C1 segment of cervical spinal cord (tissue), 14 donors: ENCODE results near the gene SRRM2.
A peak's percentile ranks its signal among the peaks of the same experiment; 100 is the strongest.
"Not testable (repeated sequence)": the region's sequence is repeated elsewhere in the genome, so short reads cannot be mapped to it uniquely, and the experiment has no call there.

ENCODE experiments used
- DNase-seq, 14 donors: peaks; one replicate each; lab custom pipeline; 2025; lab: John Stamatoyannopoulos, UW

The SRRM2 gene

DNA sequence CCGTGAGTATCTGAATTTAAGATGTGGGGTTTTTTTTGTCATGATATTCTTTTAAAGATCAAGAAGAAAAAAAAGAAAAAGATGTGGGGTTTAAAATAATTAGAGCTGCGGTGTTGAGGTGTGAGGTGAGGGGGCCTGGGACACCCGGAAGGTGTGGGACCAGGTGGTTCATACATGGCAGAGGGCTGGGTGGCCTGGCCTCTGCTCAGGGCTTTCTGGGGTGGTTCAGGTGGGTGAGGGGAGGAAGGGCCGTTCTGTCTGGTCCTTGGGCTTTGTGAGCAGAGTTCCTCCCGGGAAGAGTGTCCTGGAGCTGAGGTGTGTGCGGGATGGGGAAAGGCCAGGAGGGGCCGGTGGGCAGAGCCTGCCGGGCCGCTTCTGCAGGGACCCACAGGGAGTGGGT, 37.4 kb upstream of the SRRM2 start:
- DNase-seq = no peak

DNA sequence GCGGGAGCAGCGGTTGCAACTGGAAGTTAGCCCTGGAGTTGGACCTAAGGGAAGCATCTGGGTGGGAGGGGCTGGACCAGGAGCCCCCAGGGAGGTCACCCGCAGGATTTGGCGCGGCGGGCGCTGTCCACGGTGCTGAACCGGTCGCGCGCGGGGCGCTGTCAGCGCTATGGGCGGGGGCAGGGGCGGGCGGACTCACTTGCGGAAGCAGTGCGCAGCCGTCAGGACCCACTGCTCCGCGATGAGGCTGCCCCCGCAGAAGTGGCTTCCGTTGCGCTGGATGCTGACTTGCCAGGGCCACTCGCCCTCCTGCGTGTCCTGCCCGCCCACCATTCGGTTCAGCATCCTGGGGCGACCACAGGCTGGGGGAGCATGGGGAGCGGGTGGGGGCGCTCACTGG, 36.9 kb upstream of the SRRM2 start:
- DNase-seq = peak in 3 of 14 donors; percentile 9 to 47 (median 23)

DNA sequence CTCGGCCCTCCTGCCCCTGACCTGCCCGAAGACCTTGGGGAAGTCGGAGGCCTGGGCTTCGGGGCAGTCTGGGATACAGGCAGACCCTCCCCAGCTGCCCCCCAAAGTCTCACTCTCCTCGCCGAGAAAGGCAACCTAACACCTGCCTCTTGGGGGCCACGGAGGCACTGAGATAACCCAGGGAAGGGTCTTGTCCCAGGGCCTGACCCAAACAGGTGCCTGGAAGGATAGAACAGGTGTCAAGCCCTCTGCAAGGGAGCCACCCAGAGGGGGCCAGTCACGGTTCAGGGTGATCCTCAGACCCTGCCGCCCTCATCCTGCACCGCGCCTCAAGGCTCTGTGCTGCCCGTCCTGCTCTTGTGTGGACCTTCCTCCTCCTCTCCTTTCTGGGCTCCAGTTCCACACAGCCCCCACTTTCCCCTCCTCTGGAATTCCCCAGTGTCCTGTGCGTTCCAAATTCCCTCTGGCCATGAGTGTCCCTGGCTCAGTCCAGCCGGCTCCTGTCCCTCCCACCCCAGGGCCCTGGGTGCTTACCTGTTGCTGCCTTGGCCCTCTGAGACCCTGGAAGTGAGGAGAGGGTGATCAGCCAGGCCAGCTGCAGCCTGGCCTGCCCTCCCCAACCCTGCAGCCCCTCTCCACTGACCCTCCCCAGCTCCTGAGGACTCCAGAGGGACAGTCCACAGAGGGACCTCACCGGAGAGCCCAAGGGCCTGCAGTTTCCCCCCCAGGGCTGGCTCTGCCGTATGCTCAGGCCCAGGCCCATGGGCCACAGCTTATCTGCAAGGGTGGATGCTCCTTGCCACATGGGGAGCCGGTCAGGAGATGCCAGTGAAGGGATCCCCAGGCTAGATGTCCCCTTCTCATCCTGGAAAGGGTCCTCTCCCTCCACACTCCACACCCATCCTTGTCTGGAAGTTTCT, 36.2 kb upstream of the SRRM2 start:
- DNase-seq = no peak

DNA sequence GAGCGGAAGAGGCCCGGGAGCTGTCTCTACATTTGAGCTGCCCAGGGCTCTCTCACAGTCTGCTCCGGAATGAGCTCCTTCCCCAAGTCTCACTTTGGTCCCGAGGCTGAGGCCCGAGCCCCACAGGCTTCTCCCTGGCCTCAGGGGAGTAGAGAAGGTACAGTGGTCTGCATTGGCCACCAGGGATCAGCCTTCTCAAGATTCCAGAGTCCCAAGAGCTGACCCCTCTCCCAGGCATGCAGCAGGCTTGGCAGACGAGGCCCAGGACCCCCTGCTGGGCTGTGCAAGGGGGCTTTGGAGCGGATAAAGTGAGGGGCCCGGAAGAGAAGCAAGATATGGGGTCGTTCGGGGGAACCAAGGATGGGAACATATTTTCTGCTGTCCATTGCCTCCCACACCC, 35.5 kb upstream of the SRRM2 start:
- no peak for DNase-seq

DNA sequence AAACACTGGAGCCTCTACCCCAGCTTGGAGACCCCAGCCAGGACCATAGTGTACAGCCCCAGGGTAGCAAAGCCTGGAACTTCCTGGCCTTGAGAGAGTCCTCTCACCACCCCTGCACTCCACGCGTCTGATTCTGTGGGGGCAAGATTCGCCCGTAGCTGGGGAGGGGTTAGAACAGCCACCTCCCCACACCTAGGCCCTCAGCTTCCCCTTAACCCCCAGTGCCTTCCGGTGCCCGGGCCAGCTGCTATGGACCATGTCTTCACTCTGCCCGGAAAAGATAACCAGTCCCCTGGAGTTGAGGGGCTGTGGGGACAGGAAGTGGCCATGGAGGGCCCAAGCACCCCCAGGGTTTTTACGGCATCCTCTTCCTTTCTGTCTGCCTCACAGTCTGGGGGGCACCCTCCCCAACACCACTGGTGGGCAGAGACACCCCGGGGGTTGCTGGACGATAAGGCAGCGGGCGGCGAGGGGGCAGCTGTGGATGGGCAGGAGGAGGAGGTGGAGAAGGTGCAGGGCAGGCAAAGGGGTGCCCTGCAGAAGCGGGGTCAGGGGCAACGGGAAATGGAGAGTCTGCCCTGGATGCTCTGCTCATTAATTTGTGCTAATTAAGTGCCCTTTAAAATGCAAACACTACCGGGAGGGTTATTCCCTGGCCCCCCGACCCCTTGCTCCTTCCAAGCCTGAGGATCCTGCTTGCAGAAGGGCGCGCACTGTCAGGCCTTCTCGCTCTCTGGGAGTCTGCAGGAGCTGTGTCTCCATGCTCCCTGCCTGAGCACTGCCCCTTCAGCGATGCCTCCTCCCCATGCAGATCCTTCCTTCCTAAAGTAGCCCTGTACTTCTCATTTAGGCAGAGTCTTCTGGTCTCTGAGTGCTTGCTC, 34.8 kb upstream of the SRRM2 start:
- DNase-seq = no peak

DNA sequence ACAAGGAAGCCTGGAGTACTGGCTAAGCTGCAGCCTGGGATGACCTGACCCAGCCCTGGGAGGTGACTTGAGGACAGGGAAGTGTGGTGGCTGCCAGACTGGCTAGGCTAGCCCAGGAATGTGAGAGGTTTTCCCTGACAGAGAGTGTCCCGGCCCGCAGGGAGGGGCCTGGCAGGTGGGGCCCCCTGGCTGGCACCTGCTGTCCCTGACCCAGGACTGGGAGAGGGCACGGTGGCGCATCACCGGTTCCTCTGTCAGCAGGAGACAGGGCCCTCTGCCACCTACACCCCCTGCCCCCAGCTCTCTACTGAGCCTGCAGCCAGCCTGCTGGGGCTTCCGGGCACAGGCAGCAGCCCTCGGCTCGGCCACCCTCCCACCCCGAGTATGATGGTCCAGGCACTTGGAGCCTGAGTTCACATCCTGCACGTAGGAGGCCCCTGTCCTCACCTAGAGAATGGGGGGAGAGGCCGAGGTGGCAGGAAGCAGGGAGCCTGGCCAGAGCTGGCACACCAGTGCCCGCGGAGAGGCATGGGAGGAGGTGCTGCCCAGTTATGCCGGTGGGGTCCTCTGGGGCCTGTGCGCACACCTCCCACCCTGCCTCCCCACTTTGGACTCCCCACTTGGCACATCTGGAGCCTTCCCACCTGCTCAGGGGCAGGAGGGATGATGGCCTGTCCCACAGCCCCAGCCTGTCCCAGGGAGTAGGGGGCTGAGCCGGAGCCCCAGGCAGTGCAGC, 32.9 kb upstream of the SRRM2 start:
- no peak for DNase-seq

DNA sequence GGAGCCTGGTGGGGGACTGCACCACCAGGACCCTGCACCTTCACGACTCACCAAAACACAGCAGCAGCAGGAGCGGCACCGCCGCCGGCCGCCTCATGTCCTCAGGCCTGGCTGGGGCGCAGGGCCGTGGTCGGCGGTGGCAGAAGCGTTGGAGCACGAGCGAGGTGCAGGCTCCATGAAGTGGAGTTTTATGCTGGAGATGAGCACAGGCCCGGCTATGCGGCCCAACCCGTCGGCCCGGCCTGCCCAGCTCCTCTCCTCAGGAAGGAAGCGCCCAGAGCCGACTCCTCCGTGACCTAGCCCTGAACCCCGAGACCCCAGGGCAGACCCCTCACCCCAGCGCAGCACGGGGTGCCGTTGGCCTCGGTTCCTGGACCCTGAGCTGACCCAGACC, 32.4 kb upstream of the SRRM2 start, which contains the start of gene PRSS27:
Gene PRSS27 (minus strand): TSS at position 161 of the 394 bp plus-strand sequence. CDS start 64 bp downstream, at position 97.
- no peak for DNase-seq

DNA sequence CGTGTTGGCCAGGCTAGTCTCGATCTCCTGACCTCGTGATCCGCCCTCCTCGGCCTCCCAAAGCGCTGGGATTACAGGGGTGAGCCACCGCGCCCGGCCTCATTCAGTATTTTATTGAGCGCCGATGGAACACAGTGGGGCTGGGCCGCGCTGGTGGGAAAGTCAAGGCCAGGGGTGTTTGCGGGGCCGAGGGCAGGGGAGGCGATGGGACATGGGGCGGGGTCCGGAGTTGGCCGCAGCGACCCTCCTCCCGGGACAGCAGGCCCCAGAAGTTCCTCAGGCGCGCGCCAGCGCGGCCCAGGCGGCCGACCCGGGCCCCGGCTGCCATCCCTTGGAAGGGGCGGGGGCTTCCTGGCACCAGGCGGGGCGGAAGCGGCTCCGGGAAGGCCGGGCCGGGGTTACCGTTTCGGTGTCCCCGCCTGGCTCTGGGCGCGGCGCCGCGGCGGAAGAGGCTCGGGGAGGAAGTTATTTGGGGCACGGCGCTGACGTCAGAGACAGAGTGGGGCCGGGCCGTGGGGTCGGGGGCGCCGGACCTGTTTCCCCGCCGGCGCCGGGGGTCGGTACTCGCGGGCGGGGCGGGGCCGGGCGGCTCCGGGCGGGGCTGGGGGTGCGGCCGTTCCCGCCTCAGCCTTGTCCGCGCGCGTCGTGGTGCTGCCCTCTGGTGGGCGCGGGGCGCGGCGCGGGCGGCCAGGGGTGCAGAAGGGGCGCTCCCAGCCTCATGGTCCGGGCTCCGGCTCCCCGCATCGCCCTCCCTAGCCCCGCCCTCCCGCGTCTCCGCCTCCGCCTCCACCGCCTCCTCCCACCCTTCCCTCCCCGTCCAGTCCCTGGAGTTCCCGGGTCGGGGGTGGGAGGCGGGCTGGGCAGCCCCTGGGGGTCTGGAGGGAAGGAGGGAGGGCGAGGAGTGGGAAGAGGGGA, 31.5 kb upstream of the SRRM2 start:
- DNase-seq = peak in 12 of 14 donors; percentile 21 to 79 (median 58)

DNA sequence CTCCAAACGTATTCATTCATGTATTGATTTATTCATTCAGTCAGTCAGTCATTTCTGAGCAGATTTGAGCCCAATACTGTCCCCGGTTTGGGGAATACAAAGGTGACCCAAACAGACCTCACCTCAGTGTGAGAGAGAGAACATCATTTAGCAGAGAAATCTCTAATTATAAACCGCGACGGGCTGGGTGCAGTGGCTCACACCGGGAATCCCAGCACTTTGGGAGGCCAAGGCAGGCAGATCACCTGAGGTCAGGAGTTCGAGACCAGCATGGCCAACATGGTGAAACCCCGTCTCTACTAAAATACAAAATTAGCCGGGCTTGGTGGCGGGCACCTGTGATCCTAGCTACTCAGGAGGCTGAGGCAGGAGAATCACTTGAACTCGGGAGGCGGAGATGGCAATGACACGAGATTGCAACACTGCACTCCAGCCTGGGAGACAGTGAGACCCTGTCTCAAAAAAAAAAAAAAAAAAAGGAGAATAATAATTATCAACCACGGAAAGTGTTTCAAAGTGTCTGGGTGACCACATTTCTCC, 30.7 kb upstream of the SRRM2 start:
- not testable (repeated sequence) for DNase-seq

DNA sequence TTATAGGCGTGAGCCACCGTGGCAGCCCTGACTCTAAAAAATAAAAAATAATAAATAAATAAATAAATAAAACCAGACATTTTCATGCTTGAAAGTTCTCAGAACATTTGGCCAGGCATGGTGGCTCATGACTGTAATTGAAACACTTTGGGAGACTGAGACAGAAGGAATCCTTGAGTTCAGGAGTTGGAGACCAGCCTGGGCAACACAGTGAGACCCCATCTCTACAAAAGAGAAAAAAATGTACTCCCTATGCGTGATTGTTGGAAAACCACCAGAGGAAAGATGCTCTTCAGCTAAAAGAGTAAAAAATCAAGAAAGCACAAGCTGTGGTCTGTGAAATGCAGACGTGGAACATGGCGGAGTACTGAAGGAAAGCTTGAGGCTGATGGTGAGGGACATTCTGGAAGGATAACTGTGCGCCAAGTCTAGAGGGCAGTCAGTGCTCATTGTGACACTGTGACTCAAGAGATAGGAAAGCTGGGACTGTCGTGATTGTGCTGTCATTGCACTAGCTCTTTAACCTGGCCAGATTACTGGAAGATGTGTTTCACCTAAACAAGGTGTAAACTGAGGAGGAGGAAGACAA, 28.3 kb upstream of the SRRM2 start:
- DNase-seq = no peak

DNA sequence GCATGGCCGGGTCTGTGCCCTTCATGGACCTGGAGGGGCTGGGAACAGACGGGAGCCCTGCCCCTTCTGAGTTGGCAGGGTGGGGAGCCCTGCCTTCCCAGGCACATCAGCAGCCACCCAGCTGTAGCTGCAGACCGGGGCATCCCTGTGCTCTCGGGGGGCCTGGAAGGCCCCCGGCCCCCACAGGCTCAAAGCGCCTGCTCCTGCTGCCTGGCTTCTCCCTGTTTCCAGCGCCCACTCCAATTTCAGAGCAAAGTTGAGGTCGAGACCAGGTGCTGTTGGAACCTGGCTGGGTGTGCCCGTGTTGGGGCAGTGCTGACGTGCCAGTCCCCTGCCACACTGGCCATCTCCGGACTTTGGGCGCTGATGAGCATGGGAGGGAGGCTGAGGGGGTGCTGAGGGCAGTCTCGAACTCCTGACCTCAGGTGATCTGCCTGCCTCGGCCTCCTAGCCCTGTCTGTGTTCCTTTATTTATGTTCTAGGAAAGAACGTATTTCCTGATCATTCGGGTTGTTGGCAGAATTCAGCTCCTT, 27.6 kb upstream of the SRRM2 start:
- DNase-seq = no peak

DNA sequence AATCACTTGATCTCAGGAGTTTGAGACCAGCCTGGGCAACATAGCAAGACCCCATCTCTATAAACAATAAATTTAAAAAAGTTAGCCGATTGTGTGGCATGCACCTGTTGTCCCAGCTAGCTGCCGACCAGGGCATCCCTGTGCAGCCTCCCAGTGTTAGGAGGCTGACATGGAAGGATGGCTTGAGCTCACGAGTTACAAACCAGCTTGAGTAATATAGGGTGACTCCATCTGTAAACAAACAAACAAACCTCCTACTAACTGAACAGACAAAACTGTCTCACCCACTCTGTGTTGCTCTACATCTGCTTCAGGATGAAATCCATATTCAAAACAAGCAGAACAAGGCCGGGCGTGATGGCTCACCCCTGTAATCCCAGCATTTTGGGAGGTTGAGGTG, 25.5 kb upstream of the SRRM2 start:
- no peak for DNase-seq

DNA sequence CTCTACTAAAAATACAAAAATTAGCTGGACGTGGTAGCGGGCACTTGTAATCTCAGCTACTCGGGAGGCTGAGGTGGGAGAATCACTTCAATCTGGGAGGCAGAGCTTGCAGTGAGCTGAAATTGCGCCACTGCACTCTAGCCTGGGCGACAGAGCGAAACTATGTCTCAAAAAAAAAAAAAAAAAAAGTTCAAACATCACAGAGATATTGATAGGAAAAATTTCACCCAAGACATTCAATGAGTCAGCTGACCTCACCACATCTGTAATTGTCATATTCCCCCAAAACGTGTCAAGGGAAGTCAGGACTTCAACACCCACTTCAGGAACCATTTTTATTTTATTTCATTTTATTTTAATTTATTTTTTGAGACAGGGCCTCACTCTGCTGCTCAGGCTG, 24.4 kb upstream of the SRRM2 start:
- DNase-seq = no peak

DNA sequence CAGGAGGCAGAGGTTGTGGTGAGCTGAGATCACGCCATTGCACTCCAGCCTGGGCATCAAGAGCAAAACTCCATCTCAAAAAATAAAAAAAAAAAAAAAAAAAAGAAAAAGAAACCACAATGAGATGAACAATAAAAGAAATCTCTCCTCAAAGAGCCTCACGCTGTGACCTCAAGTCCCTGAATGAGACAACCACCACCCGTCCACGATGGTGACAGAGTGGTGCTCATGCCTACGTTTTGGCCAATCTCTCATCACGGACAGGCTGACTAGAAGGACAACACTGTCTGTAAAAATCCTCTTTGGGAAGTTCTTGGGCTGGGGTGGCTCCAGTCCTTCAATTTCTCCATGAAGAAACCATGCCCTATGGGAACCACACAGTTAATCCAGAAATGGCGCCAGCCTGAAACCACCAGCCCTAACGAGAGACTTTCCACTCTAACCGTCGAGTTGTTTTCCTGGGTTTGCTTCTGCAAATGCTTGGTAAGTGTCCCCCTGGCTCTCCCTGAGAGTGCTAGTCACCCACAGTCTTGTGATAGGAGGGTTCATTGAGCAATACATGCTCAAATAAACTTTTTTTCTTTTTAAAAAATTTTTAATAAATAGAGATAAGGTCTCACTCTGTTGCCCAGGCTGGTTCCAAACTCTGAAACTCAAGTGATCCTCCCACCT, 17.5 kb upstream of the SRRM2 start:
- no peak for DNase-seq

DNA sequence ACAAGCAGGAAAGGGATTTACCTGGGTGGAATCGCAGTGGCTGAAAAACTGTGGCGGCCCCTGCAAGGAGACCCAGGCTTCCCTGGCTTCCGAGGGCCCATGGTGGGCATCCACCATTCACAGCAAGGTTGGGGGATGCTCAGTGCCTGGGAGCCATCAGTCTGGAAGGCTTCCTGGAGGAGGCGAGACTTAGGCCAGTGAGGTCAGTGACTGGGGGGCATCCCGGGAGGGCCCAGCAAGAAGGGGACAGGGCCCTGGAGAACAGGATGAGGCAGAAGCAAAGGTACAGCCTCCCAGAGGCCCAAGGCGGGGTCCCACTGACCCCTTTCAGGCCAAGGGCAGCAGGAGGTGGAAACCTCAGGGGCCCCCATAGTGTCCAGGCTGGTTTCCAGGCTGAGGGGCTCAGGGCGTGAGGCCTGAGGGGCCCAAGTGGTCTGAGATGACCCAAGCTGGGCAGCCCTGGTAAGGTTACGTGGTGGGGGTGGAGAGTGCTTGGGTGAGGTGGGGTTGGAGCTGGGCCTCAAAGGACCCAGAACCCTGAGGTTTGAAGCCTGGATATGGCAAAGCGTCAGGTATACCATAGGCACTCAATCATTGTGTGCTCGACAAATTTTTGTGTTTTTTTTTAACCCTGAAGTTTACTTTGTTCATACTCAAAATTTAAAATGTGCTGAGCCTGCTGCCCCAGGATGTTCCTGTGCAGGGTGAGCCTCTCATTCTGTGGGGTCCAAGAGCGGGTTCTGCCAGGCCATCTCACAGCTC, 15.8 kb upstream of the SRRM2 start:
- no peak for DNase-seq

DNA sequence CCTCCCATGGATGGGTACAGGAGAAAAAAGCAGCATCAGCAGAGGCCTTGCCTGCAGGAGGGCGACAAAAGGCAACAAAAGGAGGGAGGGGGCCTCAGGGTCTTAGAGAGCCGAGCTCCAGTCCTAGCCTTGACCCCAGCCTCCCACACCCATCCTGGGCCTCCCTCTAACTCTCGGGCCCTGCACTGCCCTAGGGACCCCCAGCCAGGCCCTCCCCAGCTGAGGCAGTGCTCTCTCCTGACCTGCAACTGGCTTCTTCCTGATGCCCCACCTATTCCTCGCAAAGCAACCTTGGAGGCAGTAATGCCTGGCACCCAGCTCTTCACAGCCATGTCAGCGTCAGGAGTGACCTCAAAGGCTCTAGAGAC, 15.2 kb upstream of the SRRM2 start:
- DNase-seq = no peak

DNA sequence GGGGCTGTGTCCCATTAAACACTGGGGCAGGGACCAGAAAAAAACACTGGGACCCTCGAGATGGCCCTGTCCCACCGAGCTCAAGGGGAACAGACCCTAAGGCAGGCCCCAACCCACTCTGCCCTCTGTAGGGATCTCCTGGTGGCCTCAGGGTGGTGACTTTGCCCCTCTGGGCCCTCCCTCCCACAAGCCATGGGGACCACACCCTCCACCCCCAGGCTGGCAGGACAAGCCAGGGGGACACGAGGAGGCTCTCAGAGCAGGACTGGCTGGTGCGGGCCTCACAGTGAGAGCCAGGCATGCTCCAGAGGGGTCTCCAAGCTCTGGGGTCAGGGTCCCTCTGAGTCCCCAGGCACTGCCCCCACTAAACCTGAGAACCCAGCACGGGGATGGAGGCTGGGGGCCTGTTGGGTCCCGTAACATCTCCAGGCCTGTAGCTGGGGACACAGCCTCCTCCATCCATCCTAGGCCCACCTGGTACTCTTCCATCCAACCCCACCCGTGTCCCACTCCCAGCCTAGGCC, 14.5 kb upstream of the SRRM2 start:
- DNase-seq = no peak

DNA sequence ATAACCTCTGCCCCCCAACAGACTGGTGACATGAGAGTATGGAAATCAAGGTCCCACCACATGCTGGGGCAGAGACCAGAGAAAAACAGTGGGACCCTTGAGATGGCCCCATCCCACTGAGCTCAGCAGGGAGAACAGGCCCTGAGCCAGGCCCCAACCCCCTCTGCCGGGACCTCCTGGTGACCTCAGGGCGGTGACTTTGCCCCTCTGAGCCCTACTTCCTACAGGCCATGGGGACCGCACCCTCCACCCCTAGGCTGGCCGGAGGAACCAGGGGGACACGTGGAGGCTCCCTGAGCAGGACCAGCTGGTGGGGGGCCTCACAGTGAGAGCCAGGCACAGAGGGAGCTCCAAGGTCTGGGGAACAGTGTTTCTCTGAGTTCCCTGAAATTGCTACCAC, 13.8 kb upstream of the SRRM2 start:
- no peak for DNase-seq
